ENCODE data around the gene SCAP.

GRCh38 chr3:47392933-47393332 is 82.8 kb downstream of the SCAP start:
- TF ChIP-seq POLR2A (IDR thresholded peaks at IDR 0.05) = no peak
- TF ChIP-seq CTCF (IDR thresholded peaks at IDR 0.05) = no peak
- TF ChIP-seq POLR2AphosphoS5 (IDR thresholded peaks at IDR 0.05; ENCODE audit: insufficient read depth in 1 of 2, low read depth in 1 of 2) = no peak

Measured in vagina (tissue), 2 donors.